GM12878 (cell line): ENCODE measurements around the gene PTTG1. TPM values are rescaled to one million over a fixed set of nuclear protein-coding genes. Genes with fewer than 3 reads are reported as not detected.

Source experiments
- ATAC-seq: fragments of 200-7000 bp; cut with Tn5 transposase; 3 replicates; pipeline ENCODE4 v1.9.1; 2020; ENCODE audit warnings: mild to moderate bottlenecking, moderate library complexity
- BruUV-seq: library from RNA; stranded (reverse); fragments of 400-500 nt; replicated peaks from 2 replicates; lab custom pipeline; 2021; lab: Mats Ljungman, UMichigan
- CTCF ChIA-PET: fragments of 300-600 bp; sonication (Branson Sonifier 250); formaldehyde crosslinking; extraction: SDS; loops from one replicate; lab custom pipeline; 2021; ENCODE audit warnings: inconsistent platforms; lab: Yijun Ruan, JAX
- POLR2A ChIA-PET: fragments of 350-600 bp; formaldehyde crosslinking; extraction: SDS; loops from one replicate; lab custom pipeline; 2021; ENCODE audit warnings: inconsistent platforms; lab: Charles Lee
- RAD21 ChIA-PET: fragments of 300-600 bp; sonication (Branson Sonifier 250); formaldehyde crosslinking; loops from one replicate; lab custom pipeline; 2023; ENCODE audit warnings: antibody characterized with exemption; ENCODE audit not compliant: unreplicated experiment; lab: Charles Lee
- SMC1A ChIA-PET: fragments of 300-600 bp; sonication (Branson Sonifier 250); formaldehyde crosslinking; loops from one replicate; lab custom pipeline; 2023; ENCODE audit not compliant: unreplicated experiment, uncharacterized antibody; lab: Charles Lee
- DNase-seq: peaks from one replicate; pipeline ENCODE4 v3.0.0-alpha.2; 2011; ENCODE audit warnings: low read depth, low spot score
- FAIRE-seq: peaks from 3 replicates; lab custom pipeline; 2011; peaks lifted over from hg19 to GRCh38; lab: Jason Lieb, UNC
- H2AFZ ChIP-seq: 2 replicates; pipeline ENCODE4 v1.6.0; 2011; ENCODE audit warnings: low read depth, low read length, control low read depth; ENCODE audit not compliant: control insufficient read depth
- H3K27ac ChIP-seq: 2 replicates; pipeline ENCODE4 v1.5.1; 2011; ENCODE audit warnings: control low read depth; ENCODE audit not compliant: control insufficient read depth, insufficient read depth
- H3K27me3 ChIP-seq, 2 experiments: replicated peaks in 1 of 2; 2 replicates each; pipeline versions ENCODE4 v1.6.0 to v1.6.1; 2011; ENCODE audit warnings: low read length in 1 of 2; ENCODE audit not compliant: control insufficient read depth in 2 of 2, insufficient read depth in 2 of 2
- H3K36me3 ChIP-seq, 2 experiments: 2 replicates each; pipeline ENCODE4 v1.5.1; 2011; ENCODE audit warnings: low read length in 1 of 2; ENCODE audit not compliant: control insufficient read depth in 2 of 2, insufficient read depth in 2 of 2
- H3K4me1 ChIP-seq: 2 replicates; pipeline ENCODE4 v1.6.1; 2011; ENCODE audit warnings: mild to moderate bottlenecking, low read length, moderate library complexity, mixed read lengths; ENCODE audit not compliant: control insufficient read depth, insufficient read depth
- H3K4me2 ChIP-seq: 2 replicates; pipeline ENCODE4 v1.6.0; 2011; ENCODE audit warnings: control low read depth; ENCODE audit not compliant: control insufficient read depth, insufficient read depth
- H3K4me3 ChIP-seq: fragments of 200-600 bp; sonication (generic); 2 replicates; pipeline ENCODE4 v1.5.1; 2016
- H3K79me2 ChIP-seq: 2 replicates; pipeline ENCODE4 v1.6.0; 2011; ENCODE audit warnings: low read length; ENCODE audit not compliant: control insufficient read depth, insufficient read depth
- H3K9ac ChIP-seq: 2 replicates; pipeline ENCODE4 v1.8.0; 2011; ENCODE audit warnings: low read length, control low read depth, mixed read lengths; ENCODE audit not compliant: control insufficient read depth, insufficient read depth
- H3K9me3 ChIP-seq: replicated peaks from 3 replicates; pipeline ENCODE4 v1.5.1; 2011; ENCODE audit warnings: mild to moderate bottlenecking, low read length; ENCODE audit not compliant: control insufficient read depth, insufficient read depth
- H4K20me1 ChIP-seq: 2 replicates; pipeline ENCODE4 v1.6.0; 2011; ENCODE audit not compliant: control insufficient read depth, insufficient read depth
- CBX3 ChIP-seq: fragments of 200-600 bp; sonication (generic); IDR thresholded peaks from 2 replicates; pipeline ENCODE4 v1.6.1; 2016; ENCODE audit warnings: low read depth, borderline replicate concordance
- CHD4 ChIP-seq: fragments of 200-600 bp; sonication (generic); IDR thresholded peaks from 2 replicates; pipeline ENCODE4 v1.6.1; 2016; ENCODE audit warnings: mild to moderate bottlenecking
- CREB1 ChIP-seq: IDR thresholded peaks from 2 replicates; pipeline ENCODE4 v1.6.1; 2012; ENCODE audit warnings: low read depth, mild to moderate bottlenecking, inconsistent platforms
- E2F4 ChIP-seq: IDR thresholded peaks from 2 replicates; pipeline ENCODE4 v1.6.1; 2012; ENCODE audit warnings: low read depth, low read length, improper control_type of control experiment
- ELK1 ChIP-seq: IDR thresholded peaks from 2 replicates; pipeline ENCODE4 v1.6.1; 2012; ENCODE audit warnings: low read depth, low read length, improper control_type of control experiment
- GATAD2B ChIP-seq: fragments of 450-650 bp; conservative IDR thresholded peaks from 2 replicates; pipeline ENCODE4 v1.6.1; 2017; ENCODE audit warnings: low read depth, mild to moderate bottlenecking, moderate library complexity
- MEF2B ChIP-seq: fragments of 450-650 bp; IDR thresholded peaks from 2 replicates; pipeline ENCODE4 v1.6.1; 2018; ENCODE audit warnings: mild to moderate bottlenecking, moderate library complexity; ENCODE audit not compliant: partially characterized antibody, poor library complexity, severe bottlenecking
- MTA2 ChIP-seq: fragments of 450-650 bp; IDR thresholded peaks from 2 replicates; pipeline ENCODE4 v1.6.1; 2016; ENCODE audit warnings: low read depth, mild to moderate bottlenecking, moderate library complexity
- MTA3 ChIP-seq: IDR thresholded peaks from 2 replicates; pipeline ENCODE4 v1.6.1; 2012; ENCODE audit warnings: low read length, inconsistent platforms, borderline replicate concordance
- MYB ChIP-seq: fragments of 150-350 bp; IDR thresholded peaks from 2 replicates; pipeline ENCODE4 v1.6.1; 2014; ENCODE audit warnings: mild to moderate bottlenecking, low read depth, low read length, borderline replicate concordance
- RAD51 ChIP-seq: fragments of 450-650 bp; IDR thresholded peaks from 2 replicates; pipeline ENCODE4 v1.6.1; 2016; ENCODE audit warnings: moderate library complexity, mild to moderate bottlenecking, inconsistent platforms
- RB1 ChIP-seq: fragments of 450-650 bp; formaldehyde crosslinking; IDR thresholded peaks from 2 replicates; pipeline ENCODE4 v1.6.1; 2017; ENCODE audit warnings: mild to moderate bottlenecking, borderline replicate concordance
- SIX5 ChIP-seq: IDR thresholded peaks from 2 replicates; pipeline ENCODE4 v1.6.1; 2011; ENCODE audit warnings: mild to moderate bottlenecking, low read depth, low read length, moderate library complexity; ENCODE audit not compliant: severe bottlenecking
- SKIL ChIP-seq: fragments of 450-650 bp; IDR thresholded peaks from 2 replicates; pipeline ENCODE4 v1.6.1; 2017; ENCODE audit warnings: mild to moderate bottlenecking, low read depth, inconsistent platforms; ENCODE audit not compliant: poor library complexity, severe bottlenecking
- WRNIP1 ChIP-seq: IDR thresholded peaks from 2 replicates; pipeline ENCODE4 v1.6.1; 2011; ENCODE audit warnings: low read depth, low read length, improper control_type of control experiment, borderline replicate concordance
- YBX1 ChIP-seq: fragments of 450-650 bp; IDR thresholded peaks from 2 replicates; pipeline ENCODE4 v1.6.1; 2016; ENCODE audit warnings: antibody characterized with exemption
- ZBTB4 ChIP-seq: fragments of 450-650 bp; formaldehyde crosslinking; IDR thresholded peaks from 2 replicates; pipeline ENCODE4 v1.4.0; 2022; ENCODE audit warnings: mild to moderate bottlenecking, moderate library complexity
- WGBS: methylation state at CpG from one replicate; pipeline ENCODE4 v1.1.6; 2016; ENCODE audit warnings: low lambda C conversion rate; ENCODE audit not compliant: insufficient replicate concordance, insufficient coverage; ENCODE audit errors: missing lambda C conversion rate; 5-methylcytosine and 5-hydroxymethylcytosine counted together
- in situ Hi-C: fragments of 300-500 bp; cut with MboI; formaldehyde crosslinking; loops from 9 replicates; pipeline ENCODE4 v1.14.3; 2018; ENCODE audit warnings: mixed read lengths
- intact Hi-C: fragments of 100-400 bp; cut with micrococcal nuclease; formaldehyde crosslinking; loops from one replicate; pipeline ENCODE4 v1.14.2; 2022; ENCODE audit not compliant: unreplicated experiment
- polyA plus RNA-seq, 11 experiments: library from polyadenylated mRNA; depleted of rRNA in 4 of 11; unstranded in 6 of 11; stranded (reverse) in 5 of 11; fragments of >200 nt; fragmentation: Nextera tagmentation in 4 of 11; fragmentation: Illumina TruSeq in 1 of 11; extraction: Ambion mirVana in 4 of 11; extraction: Trizol in 1 of 11; gene quantifications; 1 replicate in 1 of 11; 2 replicates in 10 of 11; pipeline versions ENCODE4 v1.2.1 to v1.2.3, GENCODE V29; 2011 to 2016; ENCODE audit warnings: inconsistent platforms in 2 of 11, missing spikeins in 2 of 11, low read depth in 1 of 11
- total RNA-seq, 4 experiments: library from RNA; depleted of rRNA in 3 of 4; stranded (reverse); fragments of >200 nt in 3 of 4; fragmentation: Illumina TruSeq in 1 of 4; extraction: Trizol in 1 of 4; gene quantifications; 2 replicates each; pipeline versions ENCODE4 v1.2.1 to v1.2.3, GENCODE V29; 2013 to 2021

Gene PTTG1
- total and polyA plus RNA-seq, 10 of the 15 experiments (the other 5 are each of a cell fraction or from before 2014, with no cell fraction given): 154 to 1,033 (median 377) TPM

GRCh38 chr5:160379511-160379910 lies 42.1 kb upstream of the PTTG1 start:
- ChIA-PET CTCF (interaction anchor here (0.6 to 2.0 kb wide), 5 partner anchors 10 to 313 kb away, joined by 3 to 12 read pairs (median 4); no protein-coding TSS in a partner anchor), POLR2A (no interaction called here), SMC1A (interaction anchor here (1.2 to 5.8 kb wide), 2 partner anchors 12 to 16 kb away, joined by 4 to 42 read pairs; no protein-coding TSS in a partner anchor), RAD21 (interaction anchor here (1.0 kb wide), 1 partner anchor 11 kb away, joined by 4 read pairs; no protein-coding TSS in a partner anchor)
- no peaks in the 10 kb centered on the region for H3K79me2 ChIP-seq
- H3K36me3 ChIP-seq: no peaks in the 10 kb centered on the region
- no peak overlapping the region for H3K4me3 ChIP-seq
- H3K9ac ChIP-seq: no peak overlapping the region
- TF ChIP-seq MTA2: no peak
- TF ChIP-seq MEF2B: no peak
- no peak for TF ChIP-seq YBX1
- TF ChIP-seq E2F4: no peak
- TF ChIP-seq GATAD2B: no peak
- TF ChIP-seq MYB: no peak
- no peak for TF ChIP-seq ELK1
- no peak for TF ChIP-seq MTA3
- TF ChIP-seq ZBTB4 (CRISPR knock-in tag): no peak
- no peak for TF ChIP-seq WRNIP1
- no peak for TF ChIP-seq SKIL
- TF ChIP-seq RB1: no peak
- TF ChIP-seq SIX5: no peak
- no peak for TF ChIP-seq CHD4
- no peak for TF ChIP-seq RAD51
- no peak for TF ChIP-seq CBX3
- TF ChIP-seq CREB1: no peak
- no peak overlapping the region for H3K27ac ChIP-seq
- ATAC-seq: no peak
- intact Hi-C loops: no loop called here
- no peak overlapping the region for H3K4me2 ChIP-seq
- 28% methylated on average over 4 of the region's 4 CpGs for WGBS
- no TSS peak for BruUV-seq
- no peak for DNase-seq
- no peak overlapping the region for H2AFZ ChIP-seq
- in situ Hi-C loops: no loop called here
- FAIRE-seq: no peak
- peaks cover 0 to 5% of the 10 kb centered on the region in 2 experiments; a peak in 1 of 4 replicates for H3K27me3 ChIP-seq
- H3K9me3 ChIP-seq: no peaks in the 10 kb centered on the region
- no peaks in the 10 kb centered on the region for H4K20me1 ChIP-seq
- no peaks in the 10 kb centered on the region for H3K4me1 ChIP-seq
